GM10266 (cell line): ENCODE data around the gene RNF220.

Experiments
- DNase-seq: peaks from one replicate; pipeline ENCODE4 v3.0.0; 2012; ENCODE audit errors: extremely low spot score
- TF ChIP-seq, protein P1 (sequence below): IDR thresholded peaks from 2 replicates; pipeline ENCODE4 v1.5.1; 2012; ENCODE audit warnings: mild to moderate bottlenecking, low read depth; ENCODE audit not compliant: control insufficient read depth, insufficient read depth; ENCODE audit errors: missing control alignments

Gene RNF220

GRCh38 chr1:44598167-44598566, 193.1 kb downstream of the RNF220 start:
- TF ChIP-seq, protein P1, sequence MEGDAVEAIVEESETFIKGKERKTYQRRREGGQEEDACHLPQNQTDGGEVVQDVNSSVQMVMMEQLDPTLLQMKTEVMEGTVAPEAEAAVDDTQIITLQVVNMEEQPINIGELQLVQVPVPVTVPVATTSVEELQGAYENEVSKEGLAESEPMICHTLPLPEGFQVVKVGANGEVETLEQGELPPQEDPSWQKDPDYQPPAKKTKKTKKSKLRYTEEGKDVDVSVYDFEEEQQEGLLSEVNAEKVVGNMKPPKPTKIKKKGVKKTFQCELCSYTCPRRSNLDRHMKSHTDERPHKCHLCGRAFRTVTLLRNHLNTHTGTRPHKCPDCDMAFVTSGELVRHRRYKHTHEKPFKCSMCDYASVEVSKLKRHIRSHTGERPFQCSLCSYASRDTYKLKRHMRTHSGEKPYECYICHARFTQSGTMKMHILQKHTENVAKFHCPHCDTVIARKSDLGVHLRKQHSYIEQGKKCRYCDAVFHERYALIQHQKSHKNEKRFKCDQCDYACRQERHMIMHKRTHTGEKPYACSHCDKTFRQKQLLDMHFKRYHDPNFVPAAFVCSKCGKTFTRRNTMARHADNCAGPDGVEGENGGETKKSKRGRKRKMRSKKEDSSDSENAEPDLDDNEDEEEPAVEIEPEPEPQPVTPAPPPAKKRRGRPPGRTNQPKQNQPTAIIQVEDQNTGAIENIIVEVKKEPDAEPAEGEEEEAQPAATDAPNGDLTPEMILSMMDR: no peak
- no peak for DNase-seq

DNA sequence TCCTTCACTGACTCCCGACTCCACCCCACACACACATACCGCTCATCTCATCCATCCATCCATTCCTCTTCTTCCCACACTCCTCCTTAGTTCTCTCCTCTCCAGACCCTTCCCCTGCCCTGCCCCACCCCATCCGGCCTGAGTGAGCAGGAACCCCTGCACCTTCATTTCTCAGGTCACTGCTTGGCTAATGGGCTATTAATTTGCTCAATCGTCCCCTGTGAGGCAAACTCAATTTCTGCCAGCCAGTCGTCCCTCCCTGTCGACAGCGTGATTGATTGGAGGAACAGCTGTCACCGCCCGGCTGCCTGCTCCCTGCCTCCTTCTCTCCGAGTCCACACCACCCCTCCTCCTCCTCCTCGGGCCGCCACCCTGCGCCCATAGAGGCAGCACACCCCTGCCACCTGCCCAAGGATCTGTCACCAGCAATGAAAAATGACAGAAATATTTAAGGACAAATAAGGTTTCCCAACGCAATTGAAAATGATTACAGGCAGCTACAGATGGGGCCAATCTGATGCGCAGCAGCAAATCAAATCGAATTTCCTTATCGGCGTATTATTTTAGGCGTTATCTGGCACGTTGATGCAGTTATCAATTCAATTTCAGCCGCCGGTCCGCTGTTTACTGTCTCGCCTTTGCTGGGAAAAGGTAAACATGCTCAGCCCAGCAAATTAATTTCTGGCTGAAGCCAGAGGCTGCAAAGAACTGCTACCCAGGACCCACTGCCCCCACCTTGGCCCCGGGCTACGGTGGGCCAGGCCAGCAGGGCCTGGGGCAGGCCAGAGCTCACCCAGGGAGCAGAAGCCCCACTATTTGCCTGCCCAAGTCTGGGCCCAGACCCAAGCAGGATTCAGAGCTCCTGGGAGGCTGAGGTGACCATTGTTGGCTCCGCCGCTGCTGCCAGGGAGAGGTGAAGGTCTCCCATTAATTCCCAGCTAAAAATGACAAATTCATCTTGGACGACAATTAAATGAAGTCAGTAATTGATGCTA, 197.9 kb downstream of the RNF220 start:
- DNase-seq: no peak
- TF ChIP-seq, protein P1: no peak

DNA sequence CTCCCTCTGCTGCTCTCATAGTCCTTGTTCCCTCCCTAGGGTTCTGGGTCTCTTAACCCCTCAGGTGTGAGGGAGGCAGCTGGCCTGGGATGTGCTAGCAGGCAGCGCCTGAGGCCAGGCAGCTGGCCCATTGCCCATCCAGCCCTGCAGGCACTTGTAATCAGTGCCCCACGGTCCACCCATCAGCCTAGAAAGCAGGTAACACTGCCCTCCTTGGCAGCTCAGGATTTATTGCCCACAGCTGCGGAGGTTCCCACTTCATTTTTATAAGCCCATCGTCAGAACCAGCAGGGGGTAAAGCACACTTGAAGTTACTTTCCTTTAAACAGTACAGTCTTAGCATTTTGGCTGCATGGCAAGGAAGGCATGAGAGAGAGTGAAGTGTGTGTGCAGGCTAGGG, 198.7 kb downstream of the RNF220 start:
- TF ChIP-seq, protein P1: no peak
- DNase-seq: no peak

DNA sequence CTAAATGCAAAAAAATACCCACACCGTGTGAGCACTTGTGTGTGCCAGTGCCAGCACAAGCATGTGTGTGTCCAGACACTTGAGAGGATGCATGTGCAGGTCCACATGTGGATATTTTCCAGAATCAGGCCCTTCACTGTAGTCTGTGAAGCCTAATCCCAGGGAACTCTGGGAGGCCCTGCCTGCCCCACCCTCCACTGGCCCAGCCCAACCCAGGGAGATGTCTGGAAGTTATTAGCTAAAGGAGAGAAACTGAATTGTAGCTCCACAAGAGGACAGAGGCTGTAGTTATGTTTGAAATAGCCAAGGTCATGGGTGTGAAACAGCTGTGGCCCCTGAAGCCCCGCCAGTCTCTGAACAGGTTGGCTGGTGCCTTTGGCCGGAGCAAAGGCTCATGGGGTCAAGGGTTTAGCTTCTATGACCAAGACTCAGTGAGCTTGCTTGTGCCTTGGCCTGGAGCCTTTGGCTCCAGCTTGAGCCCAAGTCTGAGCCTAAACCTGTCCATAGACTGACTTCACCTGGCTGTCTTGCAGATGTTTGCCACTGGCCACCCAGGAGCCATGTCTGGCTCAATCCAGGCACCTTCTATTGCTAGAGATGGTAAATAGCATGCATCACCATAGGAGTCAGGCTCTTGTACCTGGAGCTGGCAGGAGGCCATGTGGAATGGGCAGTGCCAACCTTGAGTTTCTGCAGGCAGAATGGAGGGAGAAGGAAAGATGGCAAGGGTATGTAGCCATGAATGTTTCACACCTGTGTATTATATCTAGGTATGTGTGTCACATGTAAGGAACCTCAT, 199.3 kb downstream of the RNF220 start:
- DNase-seq: no peak
- TF ChIP-seq, protein P1: no peak

- TF ChIP-seq, protein P1: no peak
- DNase-seq: no peak
These were observed 201.0 kb downstream of the RNF220 start for GRCh38 chr1:44605914-44606615.

GRCh38 chr1:44606701-44607281, 201.7 kb downstream of the RNF220 start:
- DNase-seq: no peak
- TF ChIP-seq, protein P1: no peak
